ENCODE measurements around the gene PDGFA.

PDGFA gene

GRCh38 chr7:468681-469562, 50.7 kb downstream of the PDGFA start:
- TF ChIP-seq TAF1 (IDR thresholded peaks at IDR 0.05; ENCODE audit: borderline replicate concordance, insufficient read depth, low read length) (no peak), REST (IDR thresholded peaks at IDR 0.05; ENCODE audit: insufficient read depth in 1 of 2, low read depth in 2 of 2, low read length in 2 of 2) (no peak), POLR2AphosphoS5 (IDR thresholded peaks at IDR 0.05; ENCODE audit: low read depth, low read length) (no peak), SIN3A (IDR thresholded peaks at IDR 0.05; ENCODE audit: borderline replicate concordance, insufficient read depth, low read length) (no peak)

- no peak for TF ChIP-seq TAF1 (IDR thresholded peaks at IDR 0.05; ENCODE audit: borderline replicate concordance, insufficient read depth, low read length)
Measured at GRCh38 chr7:467856-468545, 51.6 kb downstream of the PDGFA start.

- TF ChIP-seq POLR2AphosphoS5 (IDR thresholded peaks at IDR 0.05; ENCODE audit: low read depth, low read length) (no peak), FOXP2 (optimal IDR thresholded peaks at IDR 0.05; ENCODE audit: borderline replicate concordance, extremely low read depth, extremely low read length, insufficient read depth) (no peak), REST (IDR thresholded peaks at IDR 0.05; ENCODE audit: insufficient read depth in 1 of 2, low read depth in 2 of 2, low read length in 2 of 2) (no peak), TAF1 (IDR thresholded peaks at IDR 0.05; ENCODE audit: borderline replicate concordance, insufficient read depth, low read length) (no peak), SIN3A (IDR thresholded peaks at IDR 0.05; ENCODE audit: borderline replicate concordance, insufficient read depth, low read length) (no peak)
Measured at GRCh38 chr7:467393-467828, 52.2 kb downstream of the PDGFA start.

GRCh38 chr7:466465-467191, 53.0 kb downstream of the PDGFA start:
- no peak for TF ChIP-seq REST (IDR thresholded peaks at IDR 0.05; ENCODE audit: insufficient read depth in 1 of 2, low read depth in 2 of 2, low read length in 2 of 2)
- no peak for TF ChIP-seq POLR2AphosphoS5 (IDR thresholded peaks at IDR 0.05; ENCODE audit: low read depth, low read length)
- TF ChIP-seq TAF1 (IDR thresholded peaks at IDR 0.05; ENCODE audit: borderline replicate concordance, insufficient read depth, low read length): no peak
- no peak for TF ChIP-seq FOXP2 (optimal IDR thresholded peaks at IDR 0.05; ENCODE audit: borderline replicate concordance, extremely low read depth, extremely low read length, insufficient read depth)

- TF ChIP-seq FOXP2 (optimal IDR thresholded peaks at IDR 0.05; ENCODE audit: borderline replicate concordance, extremely low read depth, extremely low read length, insufficient read depth) (no peak), TAF1 (IDR thresholded peaks at IDR 0.05; ENCODE audit: borderline replicate concordance, insufficient read depth, low read length) (no peak), POLR2AphosphoS5 (IDR thresholded peaks at IDR 0.05; ENCODE audit: low read depth, low read length) (no peak), REST (IDR thresholded peaks at IDR 0.05; ENCODE audit: insufficient read depth in 1 of 2, low read depth in 2 of 2, low read length in 2 of 2) (no peak), SIN3A (IDR thresholded peaks at IDR 0.05; ENCODE audit: borderline replicate concordance, insufficient read depth, low read length) (no peak)
Measured at GRCh38 chr7:465710-466400, 53.8 kb downstream of the PDGFA start.
